HG02852 (cell line): Measurements from ENCODE around the gene SLC24A1.
"Not testable (repeated sequence)": the region's sequence is repeated elsewhere in the genome, so short reads cannot be mapped to it uniquely, and the experiment has no call there.

Source experiments
- ATAC-seq: cut with Tn5 transposase; IDR thresholded peaks from one replicate; pipeline ENCODE4 v1.9.1; 2021; ENCODE audit warnings: mild to moderate bottlenecking, moderate library complexity; ENCODE audit not compliant: unreplicated experiment

SLC24A1 gene

DNA sequence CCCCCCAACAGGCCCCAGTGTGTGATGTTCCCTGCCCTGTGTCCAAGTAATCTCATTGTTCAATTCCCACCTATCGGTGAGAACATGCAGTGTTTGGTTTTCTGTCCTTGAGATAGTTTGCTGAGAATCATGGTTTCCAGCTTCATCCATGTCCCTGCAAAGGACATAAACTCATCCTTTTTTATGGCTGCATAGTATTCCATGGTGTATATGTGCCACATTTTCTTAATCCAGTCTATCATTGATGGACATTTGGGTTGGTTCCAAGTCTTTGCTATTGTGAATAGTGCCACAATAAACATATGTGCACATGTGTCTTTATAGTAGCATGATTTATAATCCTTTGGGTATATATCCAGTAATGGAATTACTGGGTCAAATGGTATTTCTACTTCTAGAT, 5.9 kb upstream of the SLC24A1 start:
- not testable (repeated sequence) for ATAC-seq

- no peak for ATAC-seq
Measured at GRCh38 chr15:65618560-65619109, 3.1 kb upstream of the SLC24A1 start.

DNA sequence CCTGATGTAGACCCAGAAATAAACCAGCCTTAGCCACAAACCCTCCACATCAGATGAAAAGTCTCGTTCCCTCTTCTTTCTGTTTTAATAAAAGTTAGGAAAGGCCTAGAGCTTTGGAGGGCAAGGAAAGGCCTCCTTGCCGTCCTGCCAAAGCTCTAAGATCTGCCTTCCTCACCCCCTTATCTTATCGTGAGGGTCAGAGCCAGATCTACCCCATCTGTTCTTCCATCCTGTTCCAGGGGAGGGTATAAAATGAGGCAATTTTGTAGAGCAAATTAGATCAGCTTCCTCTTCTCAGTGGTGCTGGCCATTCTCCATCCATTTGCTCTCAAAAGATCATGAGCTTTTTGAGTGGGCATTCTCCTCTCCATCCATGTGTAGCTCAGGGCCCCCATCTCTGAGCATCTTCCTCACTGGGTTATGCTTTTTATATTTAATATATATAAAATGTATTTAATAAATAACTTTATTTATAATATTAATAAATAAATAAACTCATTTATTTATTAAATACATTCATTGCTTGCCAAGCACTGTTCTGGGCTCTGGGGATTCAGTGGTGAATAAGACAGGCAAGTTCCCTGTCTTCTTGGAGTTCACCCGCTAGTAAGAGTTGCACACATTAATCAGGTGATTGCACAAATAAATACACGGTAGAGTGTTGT, 2.0 kb upstream of the SLC24A1 start:
- ATAC-seq, result no peak

- no peak for ATAC-seq
Measured at GRCh38 chr15:65620833-65621232, 905 bp upstream of the SLC24A1 start.

DNA sequence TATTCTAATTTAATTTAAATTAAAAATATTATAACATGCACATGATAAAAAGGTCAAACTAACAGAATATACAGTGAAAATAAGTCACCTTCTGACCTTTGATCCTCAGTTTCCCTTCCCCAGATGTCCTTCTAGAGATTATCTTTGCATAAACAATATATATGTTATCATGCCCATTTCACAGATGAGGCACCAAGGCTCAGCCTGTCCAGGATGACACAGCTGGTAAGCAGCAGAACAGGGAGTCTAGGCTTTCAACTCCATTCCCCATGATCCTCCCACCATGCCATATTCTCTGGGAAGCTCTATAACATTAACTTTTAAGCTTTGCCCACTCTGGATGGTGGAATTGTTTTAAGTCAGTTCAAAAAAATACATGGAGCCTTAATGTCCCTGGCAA, 1.4 kb downstream of the SLC24A1 start:
- ATAC-seq, result no peak

GRCh38 chr15:65626856-65627255, 5.1 kb downstream of the SLC24A1 start:
- ATAC-seq, result no peak

DNA sequence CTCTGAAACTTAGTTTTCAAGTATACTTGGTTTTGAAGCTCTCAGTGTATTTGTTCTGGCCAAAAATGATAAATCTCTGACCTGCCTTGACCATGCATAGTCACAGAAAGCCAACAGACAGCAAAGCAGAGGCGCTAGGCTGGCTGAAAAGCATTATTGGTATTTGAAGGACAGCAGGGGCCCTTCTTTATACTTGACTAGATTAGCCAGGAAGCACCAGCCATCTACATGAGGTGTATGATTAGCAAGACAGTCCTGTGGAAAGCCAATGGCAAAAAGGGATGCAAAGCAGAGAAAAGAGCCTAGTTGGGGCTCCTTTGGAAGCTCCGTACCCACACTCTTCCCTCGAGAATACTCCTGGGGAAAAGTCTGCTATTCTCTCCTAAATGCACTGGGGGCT, 7.8 kb downstream of the SLC24A1 start:
- ATAC-seq, result no peak

DNA sequence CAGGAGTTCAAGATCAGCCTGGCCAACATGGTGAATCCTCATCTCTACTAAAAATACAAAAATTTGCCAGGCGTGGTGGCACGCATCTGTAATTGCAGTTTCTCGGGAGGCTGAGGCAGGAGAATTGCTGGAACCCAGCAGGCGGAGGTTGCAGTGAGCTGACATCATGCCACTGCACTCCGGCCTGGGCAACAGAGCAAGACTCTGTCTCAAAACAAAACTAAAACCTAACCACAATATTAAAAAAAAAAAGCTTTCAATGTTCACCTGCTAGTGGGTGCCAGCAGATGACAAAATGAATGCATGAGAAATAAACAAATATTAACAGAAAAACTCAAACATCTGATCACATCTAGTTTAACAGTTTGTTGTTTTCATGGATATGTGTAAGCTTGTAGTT, 9.0 kb downstream of the SLC24A1 start:
- peak; percentile 73 for ATAC-seq

DNA sequence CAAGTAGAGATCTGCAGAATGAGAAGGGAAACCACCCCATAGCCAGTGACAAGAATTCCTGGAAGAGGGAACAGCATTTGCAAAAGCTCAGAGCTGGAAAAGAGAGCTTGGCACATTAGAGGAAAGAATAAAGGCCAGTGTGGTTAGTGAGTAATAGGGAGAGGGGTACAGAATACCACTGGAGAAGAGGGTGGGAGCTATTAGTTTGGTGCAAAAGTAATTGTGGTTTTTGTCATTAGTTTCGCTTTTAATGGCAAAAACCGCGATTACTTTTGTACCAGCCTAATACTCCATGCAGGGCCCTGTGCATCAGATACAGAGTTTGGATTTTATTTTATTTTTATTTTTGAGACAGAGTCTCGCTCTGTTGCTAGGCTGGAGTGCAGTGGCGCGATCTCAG, 9.8 kb downstream of the SLC24A1 start:
- ATAC-seq, result no peak

- no peak for ATAC-seq
Measured at GRCh38 chr15:65632780-65633375, 11.1 kb downstream of the SLC24A1 start.

DNA sequence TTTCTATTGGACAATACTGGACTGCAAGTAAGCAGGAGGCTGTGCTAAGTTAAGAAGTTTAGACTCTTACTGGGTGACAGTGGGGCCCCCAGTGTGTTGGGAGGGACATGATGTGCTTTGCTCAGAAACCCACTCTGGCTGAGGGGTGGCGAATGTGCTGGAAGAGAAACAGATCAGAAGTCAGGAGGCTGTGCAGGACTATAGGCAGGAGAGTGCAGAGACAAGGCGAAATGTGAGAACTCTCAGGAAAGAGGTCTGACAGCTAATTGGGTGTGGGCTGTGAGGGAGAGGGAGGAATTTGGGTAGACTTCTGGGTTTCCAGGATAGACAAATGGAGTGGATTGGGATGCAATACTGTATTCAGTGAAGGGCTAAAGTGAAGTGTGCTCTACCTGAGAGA, 12.0 kb downstream of the SLC24A1 start:
- ATAC-seq, result no peak

DNA sequence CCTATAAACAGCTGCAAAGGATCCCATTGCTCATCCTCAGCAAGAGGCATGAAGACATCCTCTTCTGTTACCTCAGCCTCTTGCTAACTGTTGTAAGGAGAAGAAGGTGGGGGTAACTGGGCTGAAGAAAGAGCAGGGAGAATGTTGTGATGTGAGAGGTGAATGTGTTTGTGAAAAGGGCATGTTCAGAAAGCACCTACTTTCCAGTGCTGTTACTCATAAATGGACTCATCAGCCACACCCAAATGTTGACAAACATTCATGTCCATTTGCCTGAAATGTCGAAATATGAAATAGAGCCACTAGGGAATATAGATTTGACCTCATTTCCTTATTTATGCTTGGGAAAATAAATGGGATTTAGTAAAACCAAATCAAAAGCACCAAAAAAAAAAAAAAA, 12.6 kb downstream of the SLC24A1 start:
- no peak for ATAC-seq

- no peak for ATAC-seq
Measured at GRCh38 chr15:65638109-65638508, 16.4 kb downstream of the SLC24A1 start.

DNA sequence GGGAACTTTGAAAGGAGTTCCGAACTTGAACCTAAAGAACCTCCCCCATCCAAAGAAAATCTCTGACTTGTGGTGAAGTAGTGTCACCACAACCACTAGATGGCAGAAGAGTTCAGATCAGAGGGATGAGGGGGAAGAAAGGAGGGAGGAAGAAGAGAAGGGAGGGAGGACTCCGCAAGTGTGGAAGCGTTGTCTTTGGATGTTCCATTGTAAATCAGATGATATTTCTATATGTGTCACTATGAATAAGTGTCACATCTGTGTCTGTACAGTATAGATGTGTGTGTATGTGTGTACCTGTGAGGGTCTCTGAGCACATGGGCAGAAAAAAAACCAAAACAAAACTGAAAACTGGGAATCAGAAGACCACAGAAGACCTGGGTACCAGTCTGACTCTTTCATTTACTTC, 16.9 kb downstream of the SLC24A1 start:
- no peak for ATAC-seq

DNA sequence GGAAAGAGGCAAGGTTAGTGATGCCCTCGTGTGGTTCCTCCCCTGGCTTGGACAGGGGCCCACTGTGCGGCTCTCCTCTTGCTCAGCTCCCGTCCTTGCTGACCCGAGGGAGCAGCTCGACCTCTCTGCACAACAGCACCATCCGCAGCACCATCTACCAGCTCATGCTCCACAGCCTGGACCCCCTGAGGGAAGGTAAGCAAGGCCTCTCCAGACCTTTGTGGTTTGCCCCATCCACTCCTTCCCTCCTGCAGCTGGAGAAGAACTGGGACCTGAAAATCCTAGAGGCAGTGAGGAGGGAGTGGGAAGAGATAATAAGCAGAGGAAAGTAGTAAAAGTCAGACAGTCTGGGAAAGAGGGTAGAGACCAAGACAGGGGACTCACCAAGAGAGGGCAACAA, 17.8 kb downstream of the SLC24A1 start:
- ATAC-seq, result no peak

GRCh38 chr15:65641768-65642475, 20.2 kb downstream of the SLC24A1 start:
- no peak for ATAC-seq

- no peak for ATAC-seq
Measured at GRCh38 chr15:65642594-65642993, 20.9 kb downstream of the SLC24A1 start.

- ATAC-seq, result no peak
Measured at GRCh38 chr15:65644282-65644681, 22.5 kb downstream of the SLC24A1 start.

DNA sequence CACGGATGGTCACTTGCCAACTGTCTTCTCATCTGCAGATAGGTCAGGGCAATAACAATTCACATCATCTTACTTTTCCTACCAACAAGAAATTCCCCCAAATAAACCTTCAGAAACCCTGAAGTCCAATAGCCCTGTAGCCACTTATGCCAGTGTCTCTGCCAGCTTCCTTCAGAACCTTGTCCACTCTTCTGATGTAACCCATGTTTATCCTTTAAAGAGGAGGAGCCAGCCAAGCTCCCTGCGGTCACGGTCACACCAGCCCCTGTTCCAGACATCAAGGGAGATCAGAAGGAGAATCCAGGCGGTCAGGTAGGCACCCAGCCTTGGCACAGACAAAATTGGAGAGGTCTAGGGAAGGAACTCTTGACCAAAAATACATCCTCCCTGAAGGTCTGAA, 23.7 kb downstream of the SLC24A1 start:
- ATAC-seq, result no peak

- ATAC-seq, result no peak
Measured at GRCh38 chr15:65646486-65646885, 24.7 kb downstream of the SLC24A1 start.

DNA sequence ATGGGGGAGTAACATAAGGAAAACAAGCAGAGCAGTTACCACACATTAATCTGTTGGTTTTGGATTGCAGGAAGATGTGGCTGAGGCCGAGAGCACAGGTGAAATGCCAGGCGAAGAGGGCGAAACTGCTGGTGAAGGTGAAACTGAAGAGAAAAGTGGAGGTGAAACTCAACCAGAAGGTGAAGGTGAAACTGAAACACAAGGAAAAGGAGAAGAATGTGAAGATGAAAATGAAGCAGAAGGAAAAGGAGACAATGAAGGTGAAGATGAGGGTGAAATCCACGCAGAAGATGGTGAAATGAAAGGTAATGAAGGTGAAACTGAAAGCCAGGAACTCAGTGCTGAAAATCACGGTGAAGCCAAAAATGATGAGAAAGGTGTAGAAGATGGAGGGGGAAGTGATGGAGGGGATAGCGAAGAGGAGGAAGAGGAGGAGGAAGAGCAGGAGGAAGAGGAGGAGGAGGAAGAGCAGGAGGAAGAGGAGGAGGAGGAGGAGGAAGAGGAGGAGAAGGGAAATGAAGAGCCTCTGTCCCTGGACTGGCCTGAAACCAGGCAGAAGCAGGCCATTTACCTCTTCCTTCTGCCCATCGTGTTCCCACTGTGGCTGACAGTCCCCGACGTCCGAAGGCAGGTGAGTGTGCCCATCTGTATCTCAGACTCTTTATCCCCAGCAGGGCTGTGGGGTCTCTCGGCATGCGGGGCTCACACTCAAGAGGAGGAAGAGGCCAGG, 28.7 kb downstream of the SLC24A1 start:
- ATAC-seq, result no peak

- ATAC-seq, result no peak
Measured at GRCh38 chr15:65651042-65651322, 29.2 kb downstream of the SLC24A1 start.
